ENCODE measurements around the gene ARHGAP6. TPM values are rescaled to one million over a fixed set of nuclear protein-coding genes. Genes with fewer than 3 reads are reported as not detected.
"Not testable (repeated sequence)": the region's sequence is repeated elsewhere in the genome, so short reads cannot be mapped to it uniquely, and the experiment has no call there.

Gene ARHGAP6
- total RNA-seq, 4 donors from 2014 or later: 2.1 to 30.5 (median 4.9) TPM

DNA sequence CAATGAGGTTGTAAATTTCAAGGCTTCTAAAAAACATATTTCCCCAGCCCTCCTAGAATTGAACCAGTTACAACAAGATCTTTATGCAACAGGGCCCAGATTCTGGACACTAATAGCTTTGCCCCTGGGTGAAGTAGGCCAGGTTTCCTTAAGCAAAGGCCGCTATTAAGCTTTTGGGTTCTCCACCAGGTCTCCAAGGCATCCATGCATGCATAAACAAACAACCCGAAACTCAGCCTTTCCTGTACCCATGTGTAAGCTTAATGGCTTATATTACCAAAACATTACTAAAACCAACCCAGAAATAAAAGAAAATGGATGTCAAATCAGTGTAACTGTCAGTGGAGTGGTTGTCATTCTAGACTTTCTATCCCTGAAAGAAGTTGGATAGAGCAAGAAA lies 137.1 kb downstream of the ARHGAP6 start:
- H3K36me3 ChIP-seq: no peaks in the 10 kb centered on the region
- TF ChIP-seq POLR2A (IDR thresholded peaks at IDR 0.05): no peak
- TF ChIP-seq, protein P1, sequence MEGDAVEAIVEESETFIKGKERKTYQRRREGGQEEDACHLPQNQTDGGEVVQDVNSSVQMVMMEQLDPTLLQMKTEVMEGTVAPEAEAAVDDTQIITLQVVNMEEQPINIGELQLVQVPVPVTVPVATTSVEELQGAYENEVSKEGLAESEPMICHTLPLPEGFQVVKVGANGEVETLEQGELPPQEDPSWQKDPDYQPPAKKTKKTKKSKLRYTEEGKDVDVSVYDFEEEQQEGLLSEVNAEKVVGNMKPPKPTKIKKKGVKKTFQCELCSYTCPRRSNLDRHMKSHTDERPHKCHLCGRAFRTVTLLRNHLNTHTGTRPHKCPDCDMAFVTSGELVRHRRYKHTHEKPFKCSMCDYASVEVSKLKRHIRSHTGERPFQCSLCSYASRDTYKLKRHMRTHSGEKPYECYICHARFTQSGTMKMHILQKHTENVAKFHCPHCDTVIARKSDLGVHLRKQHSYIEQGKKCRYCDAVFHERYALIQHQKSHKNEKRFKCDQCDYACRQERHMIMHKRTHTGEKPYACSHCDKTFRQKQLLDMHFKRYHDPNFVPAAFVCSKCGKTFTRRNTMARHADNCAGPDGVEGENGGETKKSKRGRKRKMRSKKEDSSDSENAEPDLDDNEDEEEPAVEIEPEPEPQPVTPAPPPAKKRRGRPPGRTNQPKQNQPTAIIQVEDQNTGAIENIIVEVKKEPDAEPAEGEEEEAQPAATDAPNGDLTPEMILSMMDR (IDR thresholded peaks at IDR 0.05): no peak
- no peaks in the 10 kb centered on the region for H3K9me3 ChIP-seq
- no peak overlapping the region for H3K4me3 ChIP-seq
- no peaks in the 10 kb centered on the region for H3K4me1 ChIP-seq
- no peak for DNase-seq
- no peak overlapping the region for H3K27ac ChIP-seq
- no peaks in the 10 kb centered on the region for H3K27me3 ChIP-seq

DNA sequence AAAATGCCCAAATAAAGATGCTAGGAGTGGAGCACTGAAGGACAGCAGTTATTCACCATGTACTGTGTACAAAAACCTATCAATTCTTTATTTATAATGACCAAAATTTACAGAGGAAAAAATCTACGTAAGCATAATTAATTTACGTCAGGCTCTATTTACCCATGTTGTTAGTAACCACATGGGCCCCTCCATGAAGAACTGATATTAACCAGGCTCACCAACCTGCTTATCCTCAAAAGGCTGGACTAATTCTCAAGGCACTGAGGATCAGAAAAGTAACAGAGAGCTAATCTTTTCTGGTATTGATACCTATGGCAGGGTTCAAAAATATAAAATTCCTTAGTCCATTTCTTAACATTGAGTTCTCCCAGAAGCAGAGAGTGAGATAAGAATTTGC lies 140.0 kb downstream of the ARHGAP6 start:
- Histone ChIP-seq H3K27ac (no peak overlapping the region), H3K27me3 (no peaks in the 10 kb centered on the region), H3K36me3 (no peaks in the 10 kb centered on the region), H3K4me1 (no peaks in the 10 kb centered on the region), H3K9me3 (no peaks in the 10 kb centered on the region), H3K4me3 (no peak overlapping the region)
- DNase-seq: no peak
- TF ChIP-seq, protein P1 (IDR thresholded peaks at IDR 0.05): no peak
- TF ChIP-seq POLR2A (IDR thresholded peaks at IDR 0.05): no peak

GRCh38 chrX:11519234-11519633 lies 146.5 kb downstream of the ARHGAP6 start:
- not testable (repeated sequence) for H3K36me3 ChIP-seq, H3K9me3 ChIP-seq, H3K27ac ChIP-seq, DNase-seq, H3K4me1 ChIP-seq, H3K4me3 ChIP-seq, H3K27me3 ChIP-seq

GRCh38 chrX:11509786-11510185 lies 155.9 kb downstream of the ARHGAP6 start:
- TF ChIP-seq, protein P1 (IDR thresholded peaks at IDR 0.05): no peak
- TF ChIP-seq POLR2A (IDR thresholded peaks at IDR 0.05): no peak
- H3K36me3 ChIP-seq: no peaks in the 10 kb centered on the region
- no peaks in the 10 kb centered on the region for H3K4me1 ChIP-seq

GRCh38 chrX:11504234-11504633 lies 161.5 kb downstream of the ARHGAP6 start:
- H3K4me1 ChIP-seq: no peaks in the 10 kb centered on the region

More at GRCh38 chrX:11509786-11510185, 155.9 kb downstream of the ARHGAP6 start:
- no peak for DNase-seq
- Histone ChIP-seq H3K27me3 (no peaks in the 10 kb centered on the region), H3K9me3 (no peaks in the 10 kb centered on the region), H3K27ac (no peak overlapping the region), H3K4me3 (no peak overlapping the region)

GRCh38 chrX:11499076-11500044 lies 166.4 kb downstream of the ARHGAP6 start:
- no peaks in the 10 kb centered on the region for H3K36me3 ChIP-seq
- H3K9me3 ChIP-seq: no peaks in the 10 kb centered on the region
- TF ChIP-seq POLR2A (IDR thresholded peaks at IDR 0.05): no peak
- TF ChIP-seq, protein P1 (IDR thresholded peaks at IDR 0.05): no peak
- DNase-seq: no peak
- no peaks in the 10 kb centered on the region for H3K4me1 ChIP-seq
- no peaks in the 10 kb centered on the region for H3K27me3 ChIP-seq
- H3K4me3 ChIP-seq: no peak overlapping the region
- no peak overlapping the region for H3K27ac ChIP-seq

More at GRCh38 chrX:11504234-11504633, 161.5 kb downstream of the ARHGAP6 start:
- TF ChIP-seq, protein P1 (IDR thresholded peaks at IDR 0.05): no peak
- TF ChIP-seq POLR2A (IDR thresholded peaks at IDR 0.05): no peak
- Histone ChIP-seq H3K27ac (no peak overlapping the region), H3K27me3 (no peaks in the 10 kb centered on the region), H3K9me3 (no peaks in the 10 kb centered on the region), H3K36me3 (no peaks in the 10 kb centered on the region), H3K4me3 (no peak overlapping the region)
- no peak for DNase-seq

GRCh38 chrX:11491375-11491774 lies 174.3 kb downstream of the ARHGAP6 start:
- H3K4me3 ChIP-seq, H3K4me1 ChIP-seq, H3K36me3 ChIP-seq, H3K27ac ChIP-seq, DNase-seq, H3K9me3 ChIP-seq, H3K27me3 ChIP-seq: not testable (repeated sequence)

Measured in Peyer's patch (tissue), 4 donors.